ENCODE data around the gene CTAG1A. TPM values are rescaled to one million over a fixed set of nuclear protein-coding genes. Genes with fewer than 3 reads are reported as not detected.
A peak's percentile ranks its signal among the peaks of the same experiment; 100 is the strongest.

CTAG1A gene
- total and polyA plus RNA-seq, 9 of the 15 experiments (the other 6 are each of a cell fraction or from before 2014, with no cell fraction given): 0.32 TPM; not detected in 8

DNA sequence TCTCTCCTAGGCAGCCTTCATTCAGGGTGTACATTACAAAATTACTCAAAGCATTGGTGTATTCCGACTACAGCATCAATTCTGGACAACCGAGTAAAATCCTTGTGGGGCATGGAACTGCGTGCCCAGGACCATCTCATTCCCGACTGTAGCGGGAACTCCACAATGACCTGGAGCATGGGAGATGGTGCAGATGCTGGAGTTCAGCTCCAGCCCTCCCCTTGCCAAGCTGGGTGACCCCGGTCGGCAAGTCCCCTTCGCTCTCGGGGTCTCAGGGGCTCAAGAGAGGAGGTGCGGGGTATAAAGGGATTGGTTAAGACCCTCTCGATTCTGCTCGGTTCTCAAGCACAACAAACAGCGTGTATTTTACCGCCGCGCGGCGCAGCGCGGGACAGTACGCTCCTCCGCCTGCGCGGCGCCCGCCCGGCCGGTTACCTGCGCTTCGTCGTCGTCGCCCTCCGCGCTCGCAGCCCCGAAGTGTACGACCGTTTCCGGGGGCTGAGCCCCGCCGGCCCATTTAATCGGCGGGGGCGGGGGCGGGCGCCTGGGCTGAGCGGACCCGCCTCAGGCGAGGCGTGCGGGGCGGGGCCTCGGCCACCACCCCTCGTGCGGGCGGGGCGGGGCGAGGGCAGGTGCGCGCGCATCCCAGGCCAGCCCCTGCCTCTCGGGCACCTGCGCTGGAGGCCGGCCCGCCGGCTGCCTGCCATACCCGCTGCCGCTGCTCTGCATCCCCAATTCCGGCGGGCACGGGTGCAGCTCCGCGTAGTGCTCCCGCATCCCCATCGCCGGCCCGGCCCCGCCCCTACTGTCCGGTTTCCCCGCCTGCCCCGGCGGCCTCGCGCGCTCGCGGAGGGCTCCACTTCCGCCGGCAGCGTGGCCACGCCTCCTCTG lies 38.3 kb upstream of the CTAG1A start, which contains the start of gene G6PD (continued):
- TF ChIP-seq NR1H2 (CRISPR knock-in tag; IDR thresholded peaks at IDR 0.05): 0 out of 2 replicates have a peak, but pooled peaks have one; percentile 14
- TF ChIP-seq, protein P1, sequence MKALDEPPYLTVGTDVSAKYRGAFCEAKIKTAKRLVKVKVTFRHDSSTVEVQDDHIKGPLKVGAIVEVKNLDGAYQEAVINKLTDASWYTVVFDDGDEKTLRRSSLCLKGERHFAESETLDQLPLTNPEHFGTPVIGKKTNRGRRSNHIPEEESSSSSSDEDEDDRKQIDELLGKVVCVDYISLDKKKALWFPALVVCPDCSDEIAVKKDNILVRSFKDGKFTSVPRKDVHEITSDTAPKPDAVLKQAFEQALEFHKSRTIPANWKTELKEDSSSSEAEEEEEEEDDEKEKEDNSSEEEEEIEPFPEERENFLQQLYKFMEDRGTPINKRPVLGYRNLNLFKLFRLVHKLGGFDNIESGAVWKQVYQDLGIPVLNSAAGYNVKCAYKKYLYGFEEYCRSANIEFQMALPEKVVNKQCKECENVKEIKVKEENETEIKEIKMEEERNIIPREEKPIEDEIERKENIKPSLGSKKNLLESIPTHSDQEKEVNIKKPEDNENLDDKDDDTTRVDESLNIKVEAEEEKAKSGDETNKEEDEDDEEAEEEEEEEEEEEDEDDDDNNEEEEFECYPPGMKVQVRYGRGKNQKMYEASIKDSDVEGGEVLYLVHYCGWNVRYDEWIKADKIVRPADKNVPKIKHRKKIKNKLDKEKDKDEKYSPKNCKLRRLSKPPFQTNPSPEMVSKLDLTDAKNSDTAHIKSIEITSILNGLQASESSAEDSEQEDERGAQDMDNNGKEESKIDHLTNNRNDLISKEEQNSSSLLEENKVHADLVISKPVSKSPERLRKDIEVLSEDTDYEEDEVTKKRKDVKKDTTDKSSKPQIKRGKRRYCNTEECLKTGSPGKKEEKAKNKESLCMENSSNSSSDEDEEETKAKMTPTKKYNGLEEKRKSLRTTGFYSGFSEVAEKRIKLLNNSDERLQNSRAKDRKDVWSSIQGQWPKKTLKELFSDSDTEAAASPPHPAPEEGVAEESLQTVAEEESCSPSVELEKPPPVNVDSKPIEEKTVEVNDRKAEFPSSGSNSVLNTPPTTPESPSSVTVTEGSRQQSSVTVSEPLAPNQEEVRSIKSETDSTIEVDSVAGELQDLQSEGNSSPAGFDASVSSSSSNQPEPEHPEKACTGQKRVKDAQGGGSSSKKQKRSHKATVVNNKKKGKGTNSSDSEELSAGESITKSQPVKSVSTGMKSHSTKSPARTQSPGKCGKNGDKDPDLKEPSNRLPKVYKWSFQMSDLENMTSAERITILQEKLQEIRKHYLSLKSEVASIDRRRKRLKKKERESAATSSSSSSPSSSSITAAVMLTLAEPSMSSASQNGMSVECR (CRISPR knock-in tag; IDR thresholded peaks at IDR 0.05): peak; percentile 6; the same call in 1 of the 2 replicates
- TF ChIP-seq, protein P2, sequence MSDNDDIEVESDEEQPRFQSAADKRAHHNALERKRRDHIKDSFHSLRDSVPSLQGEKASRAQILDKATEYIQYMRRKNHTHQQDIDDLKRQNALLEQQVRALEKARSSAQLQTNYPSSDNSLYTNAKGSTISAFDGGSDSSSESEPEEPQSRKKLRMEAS (CRISPR knock-in tag; IDR thresholded peaks at IDR 0.05): peak; percentile 34
- TF ChIP-seq, protein P3, sequence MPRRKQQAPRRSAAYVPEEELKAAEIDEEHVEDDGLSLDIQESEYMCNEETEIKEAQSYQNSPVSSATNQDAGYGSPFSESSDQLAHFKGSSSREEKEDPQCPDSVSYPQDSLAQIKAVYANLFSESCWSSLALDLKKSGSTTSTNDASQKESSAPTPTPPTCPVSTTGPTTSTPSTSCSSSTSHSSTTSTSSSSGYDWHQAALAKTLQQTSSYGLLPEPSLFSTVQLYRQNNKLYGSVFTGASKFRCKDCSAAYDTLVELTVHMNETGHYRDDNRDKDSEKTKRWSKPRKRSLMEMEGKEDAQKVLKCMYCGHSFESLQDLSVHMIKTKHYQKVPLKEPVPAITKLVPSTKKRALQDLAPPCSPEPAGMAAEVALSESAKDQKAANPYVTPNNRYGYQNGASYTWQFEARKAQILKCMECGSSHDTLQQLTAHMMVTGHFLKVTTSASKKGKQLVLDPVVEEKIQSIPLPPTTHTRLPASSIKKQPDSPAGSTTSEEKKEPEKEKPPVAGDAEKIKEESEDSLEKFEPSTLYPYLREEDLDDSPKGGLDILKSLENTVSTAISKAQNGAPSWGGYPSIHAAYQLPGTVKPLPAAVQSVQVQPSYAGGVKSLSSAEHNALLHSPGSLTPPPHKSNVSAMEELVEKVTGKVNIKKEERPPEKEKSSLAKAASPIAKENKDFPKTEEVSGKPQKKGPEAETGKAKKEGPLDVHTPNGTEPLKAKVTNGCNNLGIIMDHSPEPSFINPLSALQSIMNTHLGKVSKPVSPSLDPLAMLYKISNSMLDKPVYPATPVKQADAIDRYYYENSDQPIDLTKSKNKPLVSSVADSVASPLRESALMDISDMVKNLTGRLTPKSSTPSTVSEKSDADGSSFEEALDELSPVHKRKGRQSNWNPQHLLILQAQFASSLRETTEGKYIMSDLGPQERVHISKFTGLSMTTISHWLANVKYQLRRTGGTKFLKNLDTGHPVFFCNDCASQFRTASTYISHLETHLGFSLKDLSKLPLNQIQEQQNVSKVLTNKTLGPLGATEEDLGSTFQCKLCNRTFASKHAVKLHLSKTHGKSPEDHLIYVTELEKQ (CRISPR knock-in tag; IDR thresholded peaks at IDR 0.05): no peak
- TF ChIP-seq, protein P4, sequence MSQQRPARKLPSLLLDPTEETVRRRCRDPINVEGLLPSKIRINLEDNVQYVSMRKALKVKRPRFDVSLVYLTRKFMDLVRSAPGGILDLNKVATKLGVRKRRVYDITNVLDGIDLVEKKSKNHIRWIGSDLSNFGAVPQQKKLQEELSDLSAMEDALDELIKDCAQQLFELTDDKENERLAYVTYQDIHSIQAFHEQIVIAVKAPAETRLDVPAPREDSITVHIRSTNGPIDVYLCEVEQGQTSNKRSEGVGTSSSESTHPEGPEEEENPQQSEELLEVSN (IDR thresholded peaks at IDR 0.05; ENCODE audit: borderline replicate concordance in 1 of 2, extremely low read depth in 1 of 2, insufficient read depth in 1 of 2, insufficient read length in 1 of 2, low read depth in 1 of 2, low read length in 1 of 2, poor library complexity in 1 of 2, severe bottlenecking in 1 of 2): peak; percentile 11 to 83
- TF ChIP-seq MCM2 (IDR thresholded peaks at IDR 0.05; ENCODE audit: low read depth): no peak
- TF ChIP-seq SIN3A (IDR thresholded peaks at IDR 0.05; ENCODE audit: borderline replicate concordance in 2 of 2, control insufficient read depth in 1 of 2, low read depth in 2 of 2, low read length in 2 of 2): 0 out of 4 replicates have a peak, but pooled peaks of 1 of the 2 experiments have one; percentile 19
- 0 out of 2 replicates have a peak, but pooled peaks have one; percentile 52 for TF ChIP-seq CBX1 (IDR thresholded peaks at IDR 0.05; ENCODE audit: low read depth)
- TF ChIP-seq CTBP1 (IDR thresholded peaks at IDR 0.05; ENCODE audit: borderline replicate concordance): peak; percentile 66
- TF ChIP-seq ZNF77 (CRISPR knock-in tag; IDR thresholded peaks at IDR 0.05): no peak
- TF ChIP-seq TAF1 (IDR thresholded peaks at IDR 0.05; ENCODE audit: control insufficient read depth, extremely low read depth, insufficient read depth, low read length, severe bottlenecking): peak; percentile 57
- TF ChIP-seq CXXC5 (CRISPR knock-in tag; IDR thresholded peaks at IDR 0.05): peak; percentile 15
- TF ChIP-seq E2F3 (CRISPR knock-in tag; IDR thresholded peaks at IDR 0.05): 0 out of 2 replicates have a peak, but pooled peaks have one; percentile 7
- TF ChIP-seq NONO (IDR thresholded peaks at IDR 0.05; ENCODE audit: low read depth in 2 of 2, low read length in 1 of 2): peak in 1 of 2 experiments; percentile 63; a peak in 1 of 4 replicates
